OCI-LY7 (cell line): ENCODE data around the gene DEDD2.

Source experiments
- CTCF ChIP-seq: fragments of 200-600 bp; sonication (generic); conservative IDR thresholded peaks from 2 replicates; pipeline ENCODE4 v1.5.1; 2014; ENCODE audit warnings: mild to moderate bottlenecking, antibody characterized with exemption, low read length, moderate library complexity, mixed read lengths
- EZH2phosphoT487 ChIP-seq: fragments of 200-600 bp; sonication (generic); IDR thresholded peaks from 2 replicates; pipeline ENCODE4 v1.6.1; 2018; ENCODE audit warnings: low read depth, borderline replicate concordance, mild to moderate bottlenecking, mixed run types, antibody characterized with exemption, low read length, moderate library complexity, mixed read lengths

- TF ChIP-seq CTCF (no peak), EZH2phosphoT487 (no peak)
Observed at GRCh38 chr19:42220751-42221097, 3.2 kb upstream of the DEDD2 start.
